HG02943 (cell line): ENCODE results near the gene KIRREL2.

Source experiments
- ATAC-seq: cut with Tn5 transposase; IDR thresholded peaks from one replicate; pipeline ENCODE4 v1.9.1; 2021; ENCODE audit warnings: mild to moderate bottlenecking, low read depth, moderate library complexity; ENCODE audit not compliant: unreplicated experiment

KIRREL2 gene

GRCh38 chr19:35844482-35845214 is 12.1 kb upstream of the KIRREL2 start:
- ATAC-seq, result no peak

GRCh38 chr19:35845215-35846037 is 11.3 kb upstream of the KIRREL2 start:
- no peak for ATAC-seq

- no peak for ATAC-seq
These were observed 10.6 kb upstream of the KIRREL2 start for GRCh38 chr19:35846038-35846668.

GRCh38 chr19:35847911-35848310 is 8.8 kb upstream of the KIRREL2 start:
- no peak for ATAC-seq

- ATAC-seq, result no peak
These were observed 8.2 kb upstream of the KIRREL2 start for GRCh38 chr19:35848486-35848885.

GRCh38 chr19:35848919-35849505 is 7.7 kb upstream of the KIRREL2 start:
- no peak for ATAC-seq

- no peak for ATAC-seq
These were observed 5.3 kb upstream of the KIRREL2 start for GRCh38 chr19:35851213-35852028.

- ATAC-seq, result no peak
These were observed 4.5 kb upstream of the KIRREL2 start, which contains the start of gene NPHS1 for GRCh38 chr19:35852029-35852780. Gene NPHS1, minus strand, starts transcription at chr19:35852504. Its CDS starts 667 bp downstream, at chr19:35851837.

GRCh38 chr19:35853038-35853756 is 3.5 kb upstream of the KIRREL2 start:
- no peak for ATAC-seq

- no peak for ATAC-seq
These were observed 1.6 kb downstream of the KIRREL2 start for GRCh38 chr19:35858311-35858710.

- no peak for ATAC-seq
These were observed 2.7 kb downstream of the KIRREL2 start for GRCh38 chr19:35859414-35859813.

- ATAC-seq, result no peak
These were observed 3.7 kb downstream of the KIRREL2 start for GRCh38 chr19:35860436-35860817.

- no peak for ATAC-seq
These were observed 4.3 kb downstream of the KIRREL2 start for GRCh38 chr19:35860818-35861639.

- ATAC-seq, result no peak
These were observed 5.0 kb downstream of the KIRREL2 start for GRCh38 chr19:35861640-35862160.

- no peak for ATAC-seq
These were observed 5.8 kb downstream of the KIRREL2 start for GRCh38 chr19:35862528-35862927.

GRCh38 chr19:35863018-35863417 is 6.3 kb downstream of the KIRREL2 start:
- ATAC-seq, result no peak

- ATAC-seq, result no peak
These were observed 11.6 kb downstream of the KIRREL2 start, which contains the start of gene APLP1 for GRCh38 chr19:35868172-35868822. Gene APLP1, plus strand, starts transcription at chr19:35868574. Its CDS starts 63 bp downstream, at chr19:35868637.
